HG03060 (cell line): ENCODE results near the gene CFLAR.
"Not testable (repeated sequence)": the region's sequence is repeated elsewhere in the genome, so short reads cannot be mapped to it uniquely, and the experiment has no call there.

Experiments
- ATAC-seq: cut with Tn5 transposase; IDR thresholded peaks from one replicate; pipeline ENCODE4 v1.9.1; 2021; ENCODE audit warnings: low read depth, moderate number of reproducible peaks; ENCODE audit not compliant: unreplicated experiment

Gene CFLAR

DNA sequence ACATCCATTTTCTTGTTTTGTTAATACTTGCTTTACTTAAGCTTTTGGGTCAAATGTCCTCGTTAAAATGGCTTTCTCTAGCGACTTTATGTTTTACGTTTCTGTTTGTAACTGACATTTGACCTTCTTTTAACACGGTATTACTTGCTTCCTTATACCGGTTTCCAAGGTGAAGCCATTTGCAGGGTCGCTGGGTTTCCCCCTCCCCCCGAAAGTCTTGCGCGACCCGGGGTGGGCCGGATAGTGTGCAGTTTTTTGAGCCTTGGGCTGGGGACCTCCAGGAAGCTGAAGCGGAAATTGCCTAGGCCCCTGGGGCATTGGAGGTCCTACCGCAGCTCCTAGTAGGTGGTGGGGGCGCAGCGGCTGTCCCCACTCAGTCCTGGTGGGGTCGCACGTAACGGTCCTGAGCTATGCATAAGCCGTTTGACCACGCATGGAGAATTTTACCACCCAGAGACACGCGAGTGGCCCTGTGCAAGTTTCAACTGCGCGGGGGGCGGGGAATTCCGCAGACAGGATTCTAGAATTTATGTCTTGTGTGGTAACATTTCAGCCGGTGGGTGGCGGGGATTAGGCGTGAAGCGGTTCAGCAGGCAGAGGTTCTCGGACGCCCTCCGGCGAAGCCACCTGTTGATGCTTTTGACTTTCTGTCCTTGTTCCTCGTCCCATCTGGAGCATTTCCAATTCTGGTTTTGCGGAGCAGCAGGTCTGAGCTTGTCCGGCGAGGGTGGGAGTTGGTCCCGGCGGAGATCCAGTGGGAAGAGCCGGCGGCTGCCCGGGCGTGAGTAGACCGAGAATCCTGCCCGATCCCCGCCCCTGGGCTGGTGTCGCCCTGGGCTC, 2.4 kb downstream of the CFLAR start:
- peak; percentile 22 for ATAC-seq

DNA sequence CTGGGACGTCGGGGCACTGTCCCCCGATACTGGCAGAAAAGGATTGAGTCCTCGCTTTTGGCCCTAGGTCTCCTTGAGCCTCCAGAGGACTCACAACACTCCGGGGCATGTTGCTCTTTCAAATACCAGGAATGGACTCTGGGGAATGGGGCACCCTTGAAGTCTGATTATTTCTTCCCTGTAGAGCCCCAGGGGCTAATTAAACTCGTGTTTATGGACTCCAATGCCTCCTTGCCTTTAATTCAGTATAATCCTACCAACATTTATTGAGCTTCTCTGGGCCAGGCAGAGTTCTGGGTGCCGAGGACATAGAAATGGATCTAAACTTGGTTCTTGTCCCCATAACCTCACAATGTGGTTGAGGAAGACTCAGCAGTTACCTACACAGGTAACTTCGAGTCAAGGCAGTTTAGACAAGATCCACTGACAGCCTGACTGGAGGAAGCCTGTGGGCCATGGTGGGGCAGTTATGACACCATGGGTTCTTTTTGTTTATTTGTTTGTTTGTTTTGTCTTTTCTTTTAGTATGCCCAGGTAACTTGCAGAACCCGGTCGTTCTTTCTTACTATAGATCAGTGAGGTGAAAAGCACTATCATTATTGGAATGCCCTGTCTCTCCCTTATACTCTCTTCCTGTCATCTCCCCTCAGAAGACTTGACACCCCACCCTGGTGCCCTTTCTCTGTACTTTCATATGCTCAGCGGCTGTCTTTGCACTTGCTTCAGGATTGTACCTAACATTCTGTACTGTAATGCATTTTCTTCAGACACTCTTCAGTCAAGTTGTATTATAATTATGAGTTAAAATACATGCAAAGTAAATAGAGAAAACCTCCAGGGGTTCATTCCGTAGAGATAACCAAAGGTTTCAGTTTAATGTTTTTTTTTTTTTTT, 3.2 kb downstream of the CFLAR start:
- ATAC-seq: no peak

- no peak for ATAC-seq
Observed at GRCh38 chr2:201122276-201122675, 6.3 kb downstream of the CFLAR start.

DNA sequence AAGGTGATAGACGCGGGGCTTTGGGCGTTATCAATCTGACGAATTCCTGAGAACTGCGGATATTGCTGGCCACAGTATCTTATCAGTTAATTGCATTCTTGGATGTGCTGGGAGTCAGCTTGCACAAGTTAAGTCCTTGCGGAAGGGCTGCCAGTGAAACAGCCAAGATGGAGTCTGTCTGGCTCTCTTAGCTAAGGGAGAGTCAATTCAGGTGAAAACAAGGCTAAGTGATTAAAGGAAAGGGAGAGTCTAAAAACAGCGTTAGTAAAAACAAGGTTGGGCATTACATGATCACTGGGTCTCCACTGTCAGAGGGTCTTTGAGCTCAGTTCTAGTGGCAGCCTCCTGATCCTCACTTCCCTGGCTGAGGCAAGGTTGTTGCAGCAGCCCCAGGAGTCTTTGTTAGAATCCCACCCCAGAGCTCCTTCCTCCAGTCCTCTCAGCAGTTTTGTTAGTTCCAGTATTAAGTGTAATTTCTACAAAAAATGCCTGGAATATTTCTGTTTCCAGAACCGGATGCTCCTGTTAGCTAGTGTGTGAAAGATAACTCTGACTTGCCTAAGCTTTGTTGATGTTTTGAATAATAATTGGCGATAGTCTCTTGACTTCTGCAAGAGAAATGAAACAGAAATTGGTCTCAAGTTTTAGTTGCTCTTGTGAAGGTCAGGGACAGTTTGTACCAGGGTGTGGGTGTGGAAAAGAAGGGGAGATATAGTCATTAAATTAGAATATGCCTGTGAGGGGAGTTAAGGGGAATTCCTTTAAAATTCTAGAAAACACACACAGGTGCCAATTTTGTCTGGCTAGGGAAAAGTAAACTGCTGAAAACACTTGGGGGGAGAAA, 10.6 kb downstream of the CFLAR start:
- ATAC-seq: no peak

DNA sequence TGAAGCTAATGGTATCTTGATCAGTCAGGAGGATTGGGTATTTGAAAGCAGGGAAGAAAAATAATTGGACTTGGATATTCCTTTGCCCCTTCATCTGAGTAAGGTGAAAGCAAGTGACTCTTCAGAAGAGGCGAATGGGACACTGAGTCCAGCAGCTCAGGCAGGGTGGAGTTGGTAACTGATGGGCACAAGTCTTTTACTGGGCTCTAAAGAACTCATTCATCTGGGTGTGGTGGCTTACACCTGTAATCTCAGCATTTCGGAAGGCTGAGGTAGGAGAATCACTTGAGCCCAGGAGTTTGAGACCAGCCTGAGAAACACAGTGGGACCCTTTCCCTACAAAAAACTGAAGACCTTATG, 11.2 kb downstream of the CFLAR start:
- ATAC-seq: no peak

GRCh38 chr2:201127570-201127969, 11.6 kb downstream of the CFLAR start:
- ATAC-seq: no peak

DNA sequence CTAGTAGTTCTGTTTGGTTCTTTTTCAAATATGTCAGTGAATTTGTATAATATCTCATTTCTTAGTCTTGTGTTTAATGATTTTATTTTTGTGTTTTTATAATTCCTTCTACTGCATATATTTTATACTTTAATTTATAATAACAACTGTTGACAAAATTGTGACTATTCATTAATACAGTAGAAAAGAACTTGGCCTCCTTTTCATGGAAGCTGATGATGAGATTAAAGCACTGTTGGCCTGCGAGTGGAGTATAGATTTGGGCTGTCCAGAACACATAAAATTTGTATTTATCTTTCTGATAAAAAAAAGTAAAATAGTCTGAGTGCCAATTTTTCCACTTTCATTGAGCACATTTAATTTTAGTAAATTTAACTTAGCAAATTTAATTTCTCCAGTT, 12.1 kb downstream of the CFLAR start:
- no peak for ATAC-seq

GRCh38 chr2:201128933-201129505, 13.1 kb downstream of the CFLAR start:
- no peak for ATAC-seq

GRCh38 chr2:201130524-201131186, 14.7 kb downstream of the CFLAR start:
- ATAC-seq: no peak

- ATAC-seq: no peak
Observed at GRCh38 chr2:201132518-201132917, 16.6 kb downstream of the CFLAR start.

DNA sequence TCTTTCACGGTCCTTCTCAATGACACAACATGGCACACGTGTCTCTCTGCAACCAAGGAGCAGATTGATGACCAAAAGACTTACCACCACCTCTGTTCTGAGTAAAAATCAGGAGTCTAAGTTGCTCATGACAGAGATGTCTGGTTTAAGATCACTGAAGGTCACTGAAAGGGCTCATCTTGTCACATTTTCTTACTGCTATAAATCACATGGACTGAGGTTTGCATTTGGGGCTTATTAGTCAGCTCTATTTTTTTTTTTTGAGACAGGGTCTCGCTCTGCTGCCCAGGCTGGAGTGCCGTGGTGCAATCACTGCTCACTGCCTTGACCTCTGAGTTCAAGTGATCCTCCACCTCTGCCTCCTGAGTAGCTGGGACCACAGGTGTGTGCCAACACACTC, 19.4 kb downstream of the CFLAR start:
- ATAC-seq: peak; percentile 43

- no peak for ATAC-seq
Observed at GRCh38 chr2:201136889-201137321, 20.9 kb downstream of the CFLAR start.

- no peak for ATAC-seq
Observed at GRCh38 chr2:201137505-201138400, 21.8 kb downstream of the CFLAR start.

DNA sequence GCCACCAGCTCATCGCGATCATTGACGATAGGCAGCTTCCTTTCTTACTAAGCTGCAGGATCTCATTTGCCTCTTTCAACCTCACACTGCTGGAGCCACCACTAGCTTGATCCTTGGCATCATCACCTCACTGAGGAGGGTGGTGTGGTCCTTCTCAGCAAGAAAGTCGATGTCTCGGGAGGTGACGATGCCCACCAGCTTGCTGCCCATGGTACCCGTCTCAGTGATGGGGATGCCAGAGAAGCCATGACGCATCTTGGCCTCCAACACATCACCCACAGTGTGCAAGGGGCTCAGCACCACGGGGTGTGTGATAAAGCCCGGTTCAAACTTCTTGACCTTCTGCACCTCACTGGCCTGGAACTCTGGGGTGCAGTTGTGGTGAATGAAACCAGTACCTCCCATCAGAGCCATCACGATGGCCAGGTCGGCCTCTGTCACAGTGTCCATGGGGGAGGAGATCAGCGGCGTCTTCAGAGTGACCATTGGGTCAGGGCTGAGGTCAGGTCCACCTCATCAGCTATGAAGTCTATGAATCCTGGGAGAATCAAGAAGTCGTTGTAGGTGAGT, 22.5 kb downstream of the CFLAR start:
- ATAC-seq: no peak

DNA sequence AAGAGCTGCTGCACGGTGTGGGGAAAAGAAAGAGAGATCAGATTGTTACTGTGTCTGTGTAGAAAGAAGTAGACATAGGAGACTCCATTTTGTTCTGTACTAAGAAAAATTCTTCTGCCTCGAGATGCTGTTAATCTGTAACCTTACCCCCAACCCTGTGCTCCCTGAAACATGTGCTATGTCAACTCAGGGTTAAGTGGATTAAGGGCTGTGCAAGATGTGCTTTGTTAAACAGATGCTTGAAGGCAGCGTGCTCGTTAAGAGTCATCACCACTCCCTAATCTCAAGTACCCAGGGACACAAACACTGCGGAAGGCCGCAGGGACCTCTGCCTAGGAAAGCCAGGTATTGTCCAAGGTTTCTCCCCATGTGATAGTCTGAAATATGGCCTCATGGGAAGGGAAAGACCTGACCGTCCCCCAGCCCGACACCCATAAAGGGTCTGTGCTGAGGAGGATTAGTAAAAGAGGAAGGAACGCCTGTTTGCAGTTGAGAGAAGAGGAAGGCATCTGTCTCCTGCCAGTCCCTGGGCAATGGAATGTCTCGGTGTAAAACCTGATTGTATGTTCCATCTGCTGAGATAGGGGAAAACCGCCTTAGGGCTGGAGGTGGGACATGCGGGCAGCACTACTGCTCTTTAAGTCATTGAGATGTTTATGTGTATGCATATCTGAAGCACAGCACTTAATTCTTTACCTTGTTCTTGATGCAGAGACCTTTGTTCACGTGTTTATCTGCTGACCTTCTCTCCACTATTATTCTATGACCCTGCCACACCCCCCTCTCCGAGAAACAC, 23.2 kb downstream of the CFLAR start:
- not testable (repeated sequence) for ATAC-seq

DNA sequence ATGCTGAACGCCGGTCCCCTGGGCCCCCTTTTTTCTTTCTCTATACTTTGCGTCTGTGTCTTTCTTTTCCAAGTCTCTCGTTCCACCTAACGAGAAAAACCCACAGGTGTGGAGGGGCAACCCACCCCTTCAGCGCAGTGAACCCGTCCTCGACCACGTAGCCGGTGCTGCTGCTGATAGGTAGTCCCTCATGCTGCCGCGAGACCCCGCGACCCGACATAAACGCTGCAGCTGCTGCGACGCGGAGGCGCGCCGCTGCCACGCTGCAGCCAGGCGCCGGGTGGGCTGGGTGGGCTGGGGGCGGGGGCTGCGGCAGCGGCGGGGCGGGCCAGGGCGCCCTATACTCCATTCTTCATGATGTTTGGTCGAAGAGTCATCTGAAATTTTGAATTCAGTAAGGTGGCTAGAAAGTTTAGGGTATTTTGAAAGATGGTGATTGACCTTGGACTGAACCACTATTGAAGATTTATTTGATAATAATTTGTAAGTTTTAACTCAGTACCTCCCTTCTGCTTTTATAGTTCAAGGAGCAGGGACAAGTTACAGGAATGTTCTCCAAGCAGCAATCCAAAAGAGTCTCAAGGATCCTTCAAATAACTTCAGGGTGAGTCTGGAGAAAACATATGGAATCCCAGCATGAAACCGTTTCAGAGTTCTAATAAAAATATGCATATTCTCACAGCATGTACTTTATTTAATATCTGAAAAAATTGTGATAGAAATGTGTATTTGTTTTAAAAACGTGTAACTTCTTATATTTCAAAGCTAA, 24.1 kb downstream of the CFLAR start:
- no peak for ATAC-seq
